ENCODE measurements around the gene RGS9BP. TPM values are rescaled to one million over a fixed set of nuclear protein-coding genes. Genes with fewer than 3 reads are reported as not detected.

RGS9BP gene
- total RNA-seq: 0.36 and 0.81 TPM in 2 replicates

GRCh38 chr19:32675720-32676185 lies at the start of gene RGS9BP:
TSS of gene RGS9BP (plus strand) at chr19:32675848. CDS start at chr19:32676264, 416 bp downstream.

GRCh38 chr19:32674931-32675719 lies 523 bp upstream of the RGS9BP start, which contains the start of gene ANKRD27:
TSS of gene ANKRD27 (minus strand) at chr19:32675180. CDS start at chr19:32659015, 16,165 bp downstream.

GRCh38 chr19:32691291-32691951 lies 15.8 kb downstream of the RGS9BP start, which contains the start of gene NUDT19:
TSS of gene NUDT19 (plus strand) at chr19:32691821. CDS start at chr19:32691961, 140 bp downstream.

GRCh38 chr19:32719611-32720059 lies 44.0 kb downstream of the RGS9BP start, which contains the start of gene TDRD12:
TSS of gene TDRD12 (plus strand) at chr19:32719767. CDS start at chr19:32720073, 306 bp downstream.

Small RNA genes within 50 kb of the gene (small RNA-seq; reads per million reads assigned to genes)
- not detected for gene RN7SL789P

Other genes with a start within 250 kb of the RGS9BP start
- 32.0 and 47.7 TPM in 2 replicates for gene PDCD5, start 94.7 kb upstream of the RGS9BP start, total RNA-seq
- gene ANKRD27, start 668 bp upstream of the RGS9BP start, total RNA-seq: 44.3 and 48.2 TPM in 2 replicates
- gene NUDT19, start 16.0 kb downstream of the RGS9BP start, total RNA-seq: 13.1 and 13.7 TPM in 2 replicates
- 0.24 and 0.81 TPM in 2 replicates for gene TDRD12, start 43.9 kb downstream of the RGS9BP start, total RNA-seq
- gene SLC7A9, start 193.9 kb downstream of the RGS9BP start, total RNA-seq: 0.16 TPM in 1 of 2 replicates, not detected in the other

Measured in hair follicle dermal papilla cell (primary cell).